Tibial nerve (tissue), 4 donors: ENCODE results near the gene DEPP1.

ENCODE experiments used
- EP300 ChIP-seq, 2 donors: sonication (generic); formaldehyde crosslinking; IDR thresholded peaks; one replicate each; pipeline ENCODE4 v1.6.1; 2017; ENCODE audit warnings: antibody characterized with exemption in 2 of 2, mild to moderate bottlenecking in 1 of 2
- POLR2A ChIP-seq, 2 donors: fragments of 450-650 bp; IDR thresholded peaks; one replicate each; pipeline ENCODE4 v1.6.1; 2017; ENCODE audit warnings: antibody characterized with exemption in 2 of 2, mild to moderate bottlenecking in 2 of 2, moderate library complexity in 2 of 2
- TF ChIP-seq, protein P1 (sequence below), 5 experiments: fragments of 200-600 bp in 3 of 5; fragments of 450-650 bp in 2 of 5; sonication (generic) in 3 of 5; IDR thresholded peaks; one replicate each; pipeline ENCODE4 v1.5.1; 2016 to 2019; ENCODE audit warnings: antibody characterized with exemption in 5 of 5, mild to moderate bottlenecking in 3 of 5, moderate library complexity in 2 of 5

DNA sequence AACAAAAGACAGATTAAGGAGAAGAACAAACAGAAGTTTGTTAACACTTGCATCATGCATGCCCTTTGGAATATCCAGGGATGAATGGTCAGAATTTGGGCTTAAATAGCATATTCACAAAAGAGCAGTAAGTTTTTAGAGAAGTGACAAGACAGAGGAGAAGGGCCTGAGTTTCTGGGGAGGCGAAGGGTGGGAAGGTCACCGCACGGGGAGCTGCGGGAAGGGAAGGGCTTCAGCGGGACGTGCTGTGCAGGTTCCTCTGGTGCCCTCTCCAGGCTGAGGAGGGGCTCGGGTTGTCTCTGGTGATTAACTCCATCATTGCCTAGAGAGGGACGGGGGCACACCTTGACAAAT, 11.7 kb upstream of the DEPP1 start:
- TF ChIP-seq, protein P1, sequence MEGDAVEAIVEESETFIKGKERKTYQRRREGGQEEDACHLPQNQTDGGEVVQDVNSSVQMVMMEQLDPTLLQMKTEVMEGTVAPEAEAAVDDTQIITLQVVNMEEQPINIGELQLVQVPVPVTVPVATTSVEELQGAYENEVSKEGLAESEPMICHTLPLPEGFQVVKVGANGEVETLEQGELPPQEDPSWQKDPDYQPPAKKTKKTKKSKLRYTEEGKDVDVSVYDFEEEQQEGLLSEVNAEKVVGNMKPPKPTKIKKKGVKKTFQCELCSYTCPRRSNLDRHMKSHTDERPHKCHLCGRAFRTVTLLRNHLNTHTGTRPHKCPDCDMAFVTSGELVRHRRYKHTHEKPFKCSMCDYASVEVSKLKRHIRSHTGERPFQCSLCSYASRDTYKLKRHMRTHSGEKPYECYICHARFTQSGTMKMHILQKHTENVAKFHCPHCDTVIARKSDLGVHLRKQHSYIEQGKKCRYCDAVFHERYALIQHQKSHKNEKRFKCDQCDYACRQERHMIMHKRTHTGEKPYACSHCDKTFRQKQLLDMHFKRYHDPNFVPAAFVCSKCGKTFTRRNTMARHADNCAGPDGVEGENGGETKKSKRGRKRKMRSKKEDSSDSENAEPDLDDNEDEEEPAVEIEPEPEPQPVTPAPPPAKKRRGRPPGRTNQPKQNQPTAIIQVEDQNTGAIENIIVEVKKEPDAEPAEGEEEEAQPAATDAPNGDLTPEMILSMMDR (IDR thresholded peaks at IDR 0.05), result peak in 1 of 5 experiments; percentile 37
- TF ChIP-seq POLR2A (IDR thresholded peaks at IDR 0.05), result no peak
- no peak for TF ChIP-seq EP300 (IDR thresholded peaks at IDR 0.05)
